GM20000 (cell line): ENCODE data around the gene VWA3A.

Experiments used
- DNase-seq: peaks from one replicate; pipeline ENCODE4 v3.0.0; 2012; ENCODE audit warnings: low spot score
- CTCF ChIP-seq: IDR thresholded peaks from 2 replicates; pipeline ENCODE4 v1.5.1; 2012; ENCODE audit warnings: mild to moderate bottlenecking, control low read depth; ENCODE audit errors: extremely low read depth, missing control alignments

VWA3A gene

GRCh38 chr16:22063888-22064467, 28.4 kb upstream of the VWA3A start:
- no peak for TF ChIP-seq CTCF
- DNase-seq = no peak

GRCh38 chr16:22065252-22065651, 27.1 kb upstream of the VWA3A start:
- no peak for TF ChIP-seq CTCF
- no peak for DNase-seq

GRCh38 chr16:22070361-22071330, 21.7 kb upstream of the VWA3A start:
- no peak for TF ChIP-seq CTCF

GRCh38 chr16:22071331-22071910, 20.9 kb upstream of the VWA3A start:
- DNase-seq = no peak
- no peak for TF ChIP-seq CTCF

More at GRCh38 chr16:22070361-22071330, 21.7 kb upstream of the VWA3A start:
- DNase-seq = no peak

GRCh38 chr16:22073350-22073749, 19.0 kb upstream of the VWA3A start:
- TF ChIP-seq CTCF = no peak
- DNase-seq = no peak

GRCh38 chr16:22075043-22075757, 17.1 kb upstream of the VWA3A start:
- DNase-seq = no peak
- no peak for TF ChIP-seq CTCF
